GM23248 (cell line): ENCODE measurements around the gene AP1S3. TPM values are rescaled to one million over a fixed set of nuclear protein-coding genes. Genes with fewer than 3 reads are reported as not detected.
A peak's percentile ranks its signal among the peaks of the same experiment; 100 is the strongest.

Experiments
- DNase-seq: peaks from one replicate; pipeline ENCODE4 v3.0.0-alpha.2; 2015
- H2AFZ ChIP-seq: fragments of 200-600 bp; sonication (generic); 2 replicates; pipeline ENCODE4 v1.6.1; 2016; ENCODE audit warnings: antibody characterized with exemption
- H3F3A ChIP-seq: fragments of 200-600 bp; sonication (generic); 2 replicates; pipeline ENCODE4 v1.6.1; 2016; ENCODE audit warnings: mild to moderate bottlenecking, antibody characterized with exemption, mixed run types; ENCODE audit not compliant: insufficient read depth
- H3K27ac ChIP-seq: fragments of 200-600 bp; sonication (generic); 2 replicates; pipeline ENCODE4 v1.5.1; 2016; ENCODE audit warnings: mild to moderate bottlenecking
- H3K27me3 ChIP-seq: fragments of 200-600 bp; sonication (generic); replicated peaks from 2 replicates; pipeline ENCODE4 v1.6.1; 2016; ENCODE audit warnings: mild to moderate bottlenecking; ENCODE audit not compliant: insufficient read depth
- H3K36me3 ChIP-seq: fragments of 200-600 bp; sonication (generic); 2 replicates; pipeline ENCODE4 v1.6.1; 2016; ENCODE audit warnings: low read depth, mild to moderate bottlenecking
- H3K4me1 ChIP-seq: fragments of 200-600 bp; sonication (generic); 2 replicates; pipeline ENCODE4 v1.6.1; 2016; ENCODE audit warnings: mild to moderate bottlenecking; ENCODE audit not compliant: insufficient read depth
- H3K4me2 ChIP-seq: fragments of 200-600 bp; sonication (generic); one replicate; pipeline ENCODE4 v1.6.1; 2016; ENCODE audit warnings: mild to moderate bottlenecking; ENCODE audit not compliant: unreplicated experiment
- H3K4me3 ChIP-seq: fragments of 200-600 bp; sonication (generic); 2 replicates; pipeline ENCODE4 v1.5.1; 2016; ENCODE audit warnings: mild to moderate bottlenecking
- H3K79me2 ChIP-seq: fragments of 200-600 bp; sonication (generic); 2 replicates; pipeline ENCODE4 v1.6.1; 2016; ENCODE audit warnings: mild to moderate bottlenecking; ENCODE audit not compliant: insufficient read depth
- H3K9ac ChIP-seq: fragments of 200-600 bp; sonication (generic); 2 replicates; pipeline ENCODE4 v1.6.1; 2016; ENCODE audit warnings: mild to moderate bottlenecking
- H3K9me2 ChIP-seq: fragments of 200-600 bp; sonication (generic); 2 replicates; pipeline ENCODE4 v1.6.1; 2016; ENCODE audit warnings: mixed run types, mild to moderate bottlenecking, moderate library complexity; ENCODE audit not compliant: insufficient read depth
- H3K9me3 ChIP-seq: fragments of 200-600 bp; sonication (generic); one replicate; pipeline ENCODE4 v1.6.1; 2017; ENCODE audit warnings: low read depth
- H4K20me1 ChIP-seq: fragments of 200-600 bp; sonication (generic); 2 replicates; pipeline ENCODE4 v1.6.0; 2016; ENCODE audit not compliant: insufficient read depth
- EZH2 ChIP-seq: fragments of 200-600 bp; sonication (generic); IDR thresholded peaks from 2 replicates; pipeline ENCODE4 v1.6.1; 2018; ENCODE audit warnings: antibody characterized with exemption, mild to moderate bottlenecking; ENCODE audit not compliant: insufficient read depth, poor library complexity, severe bottlenecking
- EZH2phosphoT487 ChIP-seq: fragments of 200-600 bp; sonication (generic); IDR thresholded peaks from 2 replicates; pipeline ENCODE4 v1.6.1; 2018; ENCODE audit warnings: antibody characterized with exemption, moderate library complexity, mild to moderate bottlenecking, low read depth; ENCODE audit not compliant: insufficient read depth
- WGBS, 2 experiments: methylation state at CpG; one replicate each; pipeline ENCODE4 v1.1.6; 2015 to 2017; ENCODE audit warnings: low lambda C conversion rate in 2 of 2, low coverage in 1 of 2; ENCODE audit errors: missing lambda C conversion rate in 2 of 2; 5-methylcytosine and 5-hydroxymethylcytosine counted together
- in situ Hi-C: fragments of 300-500 bp; cut with MboI; formaldehyde crosslinking; loops from 2 replicates; pipeline ENCODE4 v1.15.0; 2020
- polyA plus RNA-seq: library from polyadenylated mRNA; unstranded; fragments of >200 nt; fragmentation: Nextera tagmentation; extraction: Ambion mirVana; gene quantifications from 2 replicates; pipeline ENCODE4 v1.2.1, GENCODE V29; 2016
- total RNA-seq: library from RNA; depleted of rRNA; stranded (reverse); fragments of >200 nt; shearing (Covaris generic); gene quantifications from 2 replicates; pipeline ENCODE4 v1.2.3, GENCODE V29; 2014

AP1S3 gene
- total and polyA plus RNA-seq, 2 experiments from 2014 or later, result 0.43 to 2.0 TPM

GRCh38 chr2:223847410-223847809, 10.0 kb upstream of the AP1S3 start:
- Histone ChIP-seq H3K9ac (no peak overlapping the region), H3K27ac (no peak overlapping the region), H3K27me3 (no peaks in the 10 kb centered on the region), H2AFZ (no peak overlapping the region), H3F3A (peaks cover 17% of the 10 kb centered on the region), H3K4me3 (no peak overlapping the region), H3K9me2 (no peaks in the 10 kb centered on the region), H3K36me3 (no peaks in the 10 kb centered on the region), H3K4me2 (no peak overlapping the region), H4K20me1 (no peaks in the 10 kb centered on the region), H3K9me3 (no peaks in the 10 kb centered on the region), H3K79me2 (no peaks in the 10 kb centered on the region), H3K4me1 (peaks cover 7% of the 10 kb centered on the region)
- in situ Hi-C loops, result no loop called here
- DNase-seq, result no peak
- TF ChIP-seq EZH2 (no peak), EZH2phosphoT487 (no peak)
- 91 to 97% methylated on average over 7 of the region's 7 CpGs for WGBS, 2 experiments

- peak overlapping the region; percentile 63 for H3K27ac ChIP-seq
These were observed 9.1 kb upstream of the AP1S3 start for GRCh38 chr2:223846515-223846914.

GRCh38 chr2:223841436-223842190, 4.2 kb upstream of the AP1S3 start:
- in situ Hi-C loops, result no loop called here
- Histone ChIP-seq H3K9ac (no peak overlapping the region), H3K27ac (no peak overlapping the region), H3K4me3 (no peak overlapping the region), H3K27me3 (no peaks in the 10 kb centered on the region), H3K9me3 (no peaks in the 10 kb centered on the region), H3K4me1 (no peaks in the 10 kb centered on the region), H2AFZ (no peak overlapping the region), H3K9me2 (no peaks in the 10 kb centered on the region), H3F3A (peaks cover 5% of the 10 kb centered on the region; the same call in 1 of the 2 replicates), H3K4me2 (no peak overlapping the region), H4K20me1 (no peaks in the 10 kb centered on the region), H3K79me2 (no peaks in the 10 kb centered on the region), H3K36me3 (no peaks in the 10 kb centered on the region)
- TF ChIP-seq EZH2phosphoT487, result no peak
- TF ChIP-seq EZH2, result no peak
- DNase-seq, result no peak
- 66 to 70% methylated on average over 3 of the region's 3 CpGs for WGBS, 2 experiments

More at GRCh38 chr2:223846515-223846914, 9.1 kb upstream of the AP1S3 start:
- H3K9me2 ChIP-seq, result no peaks in the 10 kb centered on the region
- TF ChIP-seq EZH2phosphoT487, result no peak
- no peaks in the 10 kb centered on the region for H3K36me3 ChIP-seq
- no peak overlapping the region for H3K4me2 ChIP-seq
- H3F3A ChIP-seq, result peaks cover 17% of the 10 kb centered on the region
- H3K79me2 ChIP-seq, result no peaks in the 10 kb centered on the region
- H3K4me3 ChIP-seq, result no peak overlapping the region
- peaks cover 7% of the 10 kb centered on the region for H3K4me1 ChIP-seq
- H3K27me3 ChIP-seq, result no peaks in the 10 kb centered on the region
- DNase-seq, result peak; percentile 87
- H3K9me3 ChIP-seq, result no peaks in the 10 kb centered on the region
- H3K9ac ChIP-seq, result no peak overlapping the region
- WGBS, 2 experiments, result 5 to 8% methylated on average over 1 of the region's 1 CpG
- in situ Hi-C loops, result no loop called here
- no peaks in the 10 kb centered on the region for H4K20me1 ChIP-seq
- H2AFZ ChIP-seq, result no peak overlapping the region

- H3K4me3 ChIP-seq, result no peak overlapping the region
- H3F3A ChIP-seq, result no peaks in the 10 kb centered on the region
- H3K9me3 ChIP-seq, result no peaks in the 10 kb centered on the region
- H3K4me1 ChIP-seq, result no peaks in the 10 kb centered on the region
- H3K27me3 ChIP-seq, result no peaks in the 10 kb centered on the region
- no peak overlapping the region for H3K9ac ChIP-seq
- H3K79me2 ChIP-seq, result no peaks in the 10 kb centered on the region
- no peak overlapping the region for H3K4me2 ChIP-seq
- no peak overlapping the region for H3K27ac ChIP-seq
- in situ Hi-C loops, result no loop called here
- no peaks in the 10 kb centered on the region for H3K36me3 ChIP-seq
- TF ChIP-seq EZH2phosphoT487, result no peak
- TF ChIP-seq EZH2, result no peak
- H3K9me2 ChIP-seq, result no peaks in the 10 kb centered on the region
- H2AFZ ChIP-seq, result no peak overlapping the region
- 85% methylated on average over 15 of the region's 15 CpGs for WGBS, 2 experiments
- DNase-seq, result no peak
- no peaks in the 10 kb centered on the region for H4K20me1 ChIP-seq
These were observed 1.5 kb downstream of the AP1S3 start for GRCh38 chr2:223835701-223836532.
